CD4-positive, CD25-positive, alpha-beta regulatory T cell (primary cell): ENCODE measurements around the gene HTR6. TPM values are rescaled to one million over a fixed set of nuclear protein-coding genes. Genes with fewer than 3 reads are reported as not detected.
A peak's percentile ranks its signal among the peaks of the same experiment; 100 is the strongest.
"Not testable (repeated sequence)": the region's sequence is repeated elsewhere in the genome, so short reads cannot be mapped to it uniquely, and the experiment has no call there.

ENCODE experiments used
- ATAC-seq, 2 donors: fragments of 150-1000 bp; cut with Tn5 transposase; one replicate each; pipeline ENCODE4 v1.10.0; 2021; ENCODE audit warnings: low read depth in 2 of 2, moderate number of reproducible peaks in 2 of 2, moderate library complexity in 1 of 2
- DNase-seq, 3 donors: peaks; one replicate each; pipeline versions ENCODE4 v3.0.0 to v3.0.0-alpha.2; 2012 to 2022; ENCODE audit warnings: mixed read lengths in 1 of 3
- H3K27ac ChIP-seq: one replicate; pipeline ENCODE4 v1.7.0; 2013; ENCODE audit warnings: mild to moderate bottlenecking, low read length; ENCODE audit not compliant: insufficient read depth, poor library complexity, severe bottlenecking
- H3K27me3 ChIP-seq: one replicate; pipeline ENCODE4 v1.7.0; 2013; ENCODE audit warnings: low read length; ENCODE audit not compliant: control insufficient read depth, insufficient read depth
- H3K36me3 ChIP-seq: one replicate; pipeline ENCODE4 v1.7.0; 2013; ENCODE audit warnings: mild to moderate bottlenecking, low read length, moderate library complexity; ENCODE audit not compliant: control insufficient read depth, insufficient read depth
- H3K4me1 ChIP-seq: 2 replicates; pipeline ENCODE4 v1.7.0; 2013; ENCODE audit warnings: mild to moderate bottlenecking, low read length; ENCODE audit not compliant: insufficient read depth, control insufficient read depth, poor library complexity, severe bottlenecking
- H3K4me3 ChIP-seq: one replicate; pipeline ENCODE4 v1.7.0; 2013; ENCODE audit warnings: low read depth, mild to moderate bottlenecking, low read length, moderate library complexity
- H3K9me3 ChIP-seq, 2 experiments: 1 replicate in 1 of 2; 2 replicates in 1 of 2; pipeline ENCODE4 v1.7.0; 2013; ENCODE audit warnings: low read length in 2 of 2, mild to moderate bottlenecking in 1 of 2, moderate library complexity in 1 of 2; ENCODE audit not compliant: control insufficient read depth in 2 of 2
- H3K27ac Mint-ChIP-seq, 3 donors: one replicate each; pipeline ENCODE4 v1.8.0; 2020 to 2022; ENCODE audit warnings: mild to moderate bottlenecking in 3 of 3, mixed read lengths in 3 of 3, moderate library complexity in 2 of 3
- H3K27me3 Mint-ChIP-seq: one replicate; pipeline ENCODE4 v1.8.0; 2022; ENCODE audit warnings: mild to moderate bottlenecking, mixed read lengths
- H3K36me3 Mint-ChIP-seq: one replicate; pipeline ENCODE4 v1.8.0; 2020; ENCODE audit warnings: mixed read lengths
- H3K4me1 Mint-ChIP-seq, 4 donors: one replicate each; pipeline ENCODE4 v1.8.0; 2020 to 2022; ENCODE audit warnings: mixed read lengths in 4 of 4, mild to moderate bottlenecking in 1 of 4
- H3K4me3 Mint-ChIP-seq, 4 donors: one replicate each; pipeline ENCODE4 v1.8.0; 2020 to 2022; ENCODE audit warnings: mild to moderate bottlenecking in 4 of 4, mixed read lengths in 4 of 4, moderate library complexity in 3 of 4
- H3K9me3 Mint-ChIP-seq, 7 donors: one replicate each; pipeline ENCODE4 v1.8.0; 2020 to 2022; ENCODE audit warnings: mixed read lengths in 7 of 7, mild to moderate bottlenecking in 3 of 7, moderate library complexity in 2 of 7
- polyA plus RNA-seq, 4 donors: library from polyadenylated mRNA; unstranded; fragments of 300-500 nt; fragmentation: Illumina TruSeq; gene quantifications; one replicate each; pipeline ENCODE4 v1.2.3, GENCODE V29; 2021
- total RNA-seq: library from RNA; stranded (reverse); gene quantifications from one replicate; pipeline ENCODE4 v1.2.3, GENCODE V29; 2022

HTR6 gene
- total and polyA plus RNA-seq, 5 donors from 2014 or later, result 0.15 to 0.31 (median 0.19) TPM; not detected in 2

DNA sequence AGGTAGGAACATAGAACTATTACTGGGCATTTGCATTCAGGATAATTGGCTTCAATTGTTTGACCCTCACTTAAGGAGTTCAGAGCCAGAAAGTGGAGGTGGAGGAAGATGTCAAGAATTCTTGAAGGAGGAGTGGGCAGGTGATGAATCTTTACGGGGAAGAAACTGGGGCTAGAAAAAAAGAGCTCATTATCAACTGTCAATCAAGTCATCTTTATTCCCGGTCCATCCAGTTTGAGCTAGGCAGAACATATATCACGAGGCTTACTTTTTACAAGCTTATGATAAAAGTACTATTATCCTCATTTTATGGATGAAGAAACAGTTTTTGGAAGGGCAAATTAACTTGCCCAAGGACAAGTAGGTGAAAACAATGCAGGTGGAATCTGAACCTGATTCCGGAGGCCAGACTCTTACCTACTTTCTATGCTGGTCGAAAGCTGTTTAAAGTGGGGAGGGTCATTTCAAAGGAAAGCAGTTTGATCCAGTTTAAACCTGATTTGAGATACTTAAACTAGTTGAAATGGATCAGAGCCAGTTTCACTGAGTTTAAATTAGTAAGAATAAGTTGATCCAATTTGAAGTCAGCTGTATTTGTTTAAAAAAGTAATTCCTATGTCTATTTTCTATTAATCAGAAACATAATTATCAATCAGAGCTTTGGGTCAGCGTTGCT, 33.8 kb upstream of the HTR6 start:
- H3K9me3 ChIP-seq, result no peaks in the 10 kb centered on the region
- no peak overlapping the region for H3K27ac ChIP-seq
- no peaks in the 10 kb centered on the region for H3K4me1 ChIP-seq
- ATAC-seq, result no peak
- no peaks in the 10 kb centered on the region for H3K27me3 ChIP-seq
- Mint-ChIP-seq H3K36me3 (peaks cover 14% of the 10 kb centered on the region), H3K27ac (peak overlapping the region in 1 of 3 donors; percentile 34), H3K4me1 (peaks cover 0 to 4% (median under 1%) of the 10 kb centered on the region in 4 donors), H3K4me3 (no peak overlapping the region), H3K9me3 (no peaks in the 10 kb centered on the region), H3K27me3 (no peaks in the 10 kb centered on the region)
- no peak overlapping the region for H3K4me3 ChIP-seq
- H3K36me3 ChIP-seq, result peaks cover 31% of the 10 kb centered on the region
- DNase-seq, result no peak

DNA sequence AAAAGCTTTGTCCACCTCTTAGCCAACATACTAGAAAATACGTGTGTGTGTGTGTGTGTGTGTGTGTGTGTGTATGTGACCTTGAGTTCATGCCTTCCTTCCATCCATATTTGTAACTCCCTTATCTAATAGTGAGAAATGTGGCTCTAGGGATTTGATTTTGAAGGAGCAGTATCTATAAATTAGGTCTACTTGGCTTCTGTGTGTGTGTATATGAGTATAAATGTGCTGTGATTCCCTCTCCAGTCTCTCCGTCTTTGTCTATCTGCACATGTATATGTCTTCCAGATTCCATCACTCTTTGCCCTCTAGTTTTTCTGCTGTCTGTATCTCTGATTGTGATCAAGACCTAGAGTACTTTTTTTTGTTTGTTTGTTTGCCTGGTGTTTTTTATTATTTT, 32.5 kb upstream of the HTR6 start:
- Mint-ChIP-seq H3K27me3 (no peaks in the 10 kb centered on the region), H3K4me3 (no peak overlapping the region), H3K27ac (no peak overlapping the region), H3K9me3 (no peaks in the 10 kb centered on the region), H3K36me3 (peaks cover 6% of the 10 kb centered on the region), H3K4me1 (peaks cover 0 to 4% (median under 1%) of the 10 kb centered on the region in 4 donors)
- ATAC-seq (no peak), DNase-seq (no peak)
- Histone ChIP-seq H3K9me3 (no peaks in the 10 kb centered on the region), H3K36me3 (peaks cover 18% of the 10 kb centered on the region), H3K4me3 (no peak overlapping the region), H3K27ac (no peak overlapping the region), H3K4me1 (no peaks in the 10 kb centered on the region), H3K27me3 (no peaks in the 10 kb centered on the region)

DNA sequence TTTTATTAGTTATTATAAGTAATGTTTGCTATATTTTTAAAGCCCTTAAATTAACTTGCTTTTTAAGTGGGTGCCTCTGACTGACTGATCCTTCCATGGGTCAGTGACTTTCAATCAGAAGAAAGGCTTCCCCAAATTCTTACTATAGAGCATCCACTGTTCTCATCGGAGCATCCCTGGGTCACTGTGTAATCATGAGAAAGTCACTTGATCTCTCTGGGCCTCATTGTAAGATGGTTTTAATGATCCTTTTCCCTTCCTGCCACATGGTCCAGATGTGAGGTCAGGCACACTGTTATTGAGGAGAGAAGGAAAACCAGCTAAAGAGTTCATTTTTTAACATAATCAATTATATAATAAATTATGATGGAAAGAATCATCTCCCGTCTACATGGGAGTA, 31.6 kb upstream of the HTR6 start:
- no peaks in the 10 kb centered on the region for H3K9me3 Mint-ChIP-seq
- ATAC-seq, result no peak
- no peaks in the 10 kb centered on the region for H3K27me3 Mint-ChIP-seq
- peaks cover 6% of the 10 kb centered on the region for H3K36me3 Mint-ChIP-seq
- Histone ChIP-seq H3K4me3 (no peak overlapping the region), H3K9me3 (no peaks in the 10 kb centered on the region), H3K4me1 (no peaks in the 10 kb centered on the region), H3K27me3 (no peaks in the 10 kb centered on the region), H3K36me3 (peaks cover 9% of the 10 kb centered on the region), H3K27ac (no peak overlapping the region)
- no peak overlapping the region for H3K4me3 Mint-ChIP-seq
- DNase-seq, result no peak
- H3K27ac Mint-ChIP-seq, result no peak overlapping the region
- H3K4me1 Mint-ChIP-seq, result peaks cover 0 to 4% (median under 1%) of the 10 kb centered on the region in 4 donors

DNA sequence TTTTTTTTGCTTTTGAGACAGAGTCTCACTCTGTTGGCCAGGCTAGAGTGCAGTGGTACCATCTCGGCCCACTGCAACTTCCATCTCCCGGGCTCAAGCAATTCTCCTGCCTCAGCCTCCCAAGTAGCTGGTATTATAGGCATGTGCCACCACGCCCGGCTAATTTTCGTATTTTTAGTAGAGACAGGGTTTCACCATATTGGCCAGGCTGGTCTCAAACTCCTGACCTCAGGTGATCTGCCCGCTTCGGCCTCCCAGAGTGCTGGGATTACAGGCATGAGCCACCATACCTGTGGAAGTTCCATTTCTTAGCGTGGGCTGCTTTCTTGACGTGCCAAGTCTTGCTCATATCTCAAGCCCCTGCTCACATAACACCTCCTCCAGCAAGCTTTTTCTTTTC, 29.6 kb upstream of the HTR6 start:
- not testable (repeated sequence) for H3K4me3 Mint-ChIP-seq, H3K27me3 ChIP-seq, H3K36me3 ChIP-seq, H3K4me1 ChIP-seq, H3K4me1 Mint-ChIP-seq, DNase-seq, H3K27ac ChIP-seq, H3K27ac Mint-ChIP-seq, ATAC-seq, H3K9me3 Mint-ChIP-seq, H3K36me3 Mint-ChIP-seq, H3K4me3 ChIP-seq, H3K27me3 Mint-ChIP-seq, H3K9me3 ChIP-seq

DNA sequence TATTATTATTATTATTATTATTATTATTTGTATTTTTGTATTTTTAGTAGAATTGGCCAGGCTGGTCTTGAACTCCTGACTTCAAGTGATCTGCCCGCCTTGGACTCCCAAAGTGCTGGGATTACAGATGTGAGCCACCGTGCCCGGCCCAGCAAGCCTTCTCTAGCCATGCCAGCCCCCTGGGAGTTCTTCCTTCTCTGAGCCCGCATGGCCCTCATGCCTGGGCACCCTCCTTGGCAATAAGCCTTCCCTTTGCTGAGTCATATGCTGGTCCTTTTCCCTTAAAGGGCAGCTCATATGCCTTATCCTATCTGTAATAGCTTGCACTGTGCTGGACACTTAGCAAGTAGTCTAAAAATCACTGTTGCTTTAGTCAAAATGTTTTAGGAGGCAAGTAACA, 29.0 kb upstream of the HTR6 start:
- Mint-ChIP-seq H3K4me1 (peaks cover 0 to 4% (median under 1%) of the 10 kb centered on the region in 4 donors), H3K27ac (no peak overlapping the region), H3K4me3 (no peak overlapping the region), H3K36me3 (peaks cover 6% of the 10 kb centered on the region), H3K9me3 (no peaks in the 10 kb centered on the region), H3K27me3 (peaks cover 10% of the 10 kb centered on the region)
- Histone ChIP-seq H3K9me3 (no peaks in the 10 kb centered on the region), H3K36me3 (no peaks in the 10 kb centered on the region), H3K27me3 (no peaks in the 10 kb centered on the region), H3K27ac (no peak overlapping the region), H3K4me3 (no peak overlapping the region), H3K4me1 (no peaks in the 10 kb centered on the region)
- ATAC-seq (no peak), DNase-seq (no peak)

DNA sequence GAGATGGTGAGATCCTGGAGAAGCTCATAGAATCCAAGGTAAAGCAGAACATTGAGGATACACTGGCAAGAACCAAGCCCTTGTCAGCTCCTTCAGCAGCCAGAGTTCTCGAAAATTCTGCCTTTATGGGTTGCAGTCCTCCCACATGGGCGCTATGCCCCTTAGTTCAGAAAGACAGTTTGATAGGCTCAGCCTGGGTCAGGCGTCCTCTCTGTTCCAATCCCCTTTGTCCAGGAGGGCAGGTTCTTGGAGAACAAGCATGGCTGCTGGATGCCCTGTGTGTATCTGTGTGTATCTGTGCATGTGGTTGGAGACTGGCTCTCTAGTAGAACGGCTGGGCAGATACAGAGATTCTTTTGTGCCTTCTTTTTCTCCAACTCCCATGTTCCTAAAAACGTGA, 28.6 kb upstream of the HTR6 start:
- Mint-ChIP-seq H3K4me1 (peaks cover 0 to 4% (median 0%) of the 10 kb centered on the region in 4 donors), H3K27ac (no peak overlapping the region), H3K4me3 (no peak overlapping the region), H3K36me3 (peaks cover 6% of the 10 kb centered on the region), H3K27me3 (peaks cover 10% of the 10 kb centered on the region), H3K9me3 (no peaks in the 10 kb centered on the region)
- no peaks in the 10 kb centered on the region for H3K4me1 ChIP-seq
- no peak overlapping the region for H3K4me3 ChIP-seq
- no peaks in the 10 kb centered on the region for H3K9me3 ChIP-seq
- no peaks in the 10 kb centered on the region for H3K36me3 ChIP-seq
- H3K27ac ChIP-seq, result no peak overlapping the region
- ATAC-seq (no peak), DNase-seq (no peak)
- no peaks in the 10 kb centered on the region for H3K27me3 ChIP-seq

DNA sequence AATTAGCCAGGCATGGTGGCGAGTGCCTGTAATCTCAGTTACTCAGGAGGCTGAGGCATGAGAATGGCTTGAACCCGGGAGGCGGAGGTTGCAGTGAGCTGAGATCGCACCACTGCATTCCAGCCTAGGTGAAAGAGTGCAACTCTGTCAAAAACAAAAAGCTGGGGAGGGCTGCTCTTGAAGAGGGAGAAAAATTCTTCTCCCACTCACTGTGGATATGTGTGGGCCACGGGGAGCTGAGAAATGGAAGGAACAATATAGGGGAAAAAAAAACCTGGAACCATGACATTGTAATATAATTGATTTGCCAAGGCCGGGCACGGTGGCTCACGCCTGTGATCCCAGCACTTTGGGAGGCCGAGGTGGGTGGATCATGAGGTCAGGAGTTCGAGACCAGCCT, 27.9 kb upstream of the HTR6 start:
- H3K4me3 Mint-ChIP-seq, H3K9me3 Mint-ChIP-seq, H3K9me3 ChIP-seq, ATAC-seq, H3K4me1 ChIP-seq, H3K27me3 ChIP-seq, H3K36me3 Mint-ChIP-seq, H3K36me3 ChIP-seq, H3K27ac ChIP-seq, H3K27ac Mint-ChIP-seq, H3K4me1 Mint-ChIP-seq, DNase-seq, H3K4me3 ChIP-seq: not testable (repeated sequence)
- peaks cover 16% of the 10 kb centered on the region for H3K27me3 Mint-ChIP-seq

DNA sequence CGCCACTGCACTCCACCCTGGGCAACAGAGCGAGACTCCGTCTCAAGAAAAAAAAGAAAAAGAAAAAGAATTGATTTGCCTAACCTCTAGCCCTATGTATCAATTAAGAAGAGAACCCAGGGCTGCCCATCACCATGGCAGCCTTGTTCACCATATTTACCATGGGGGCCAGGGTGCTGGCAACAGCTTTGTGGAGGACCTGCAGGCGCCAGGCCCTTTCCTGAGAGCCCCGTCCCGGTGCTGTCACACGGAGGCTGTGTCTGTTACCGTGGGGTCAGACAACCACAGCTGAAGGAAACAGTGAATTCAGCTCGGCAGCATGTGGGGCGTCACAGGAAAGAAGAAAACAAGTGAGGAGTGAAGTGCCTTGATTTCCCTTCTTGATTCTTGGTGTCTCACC, 27.1 kb upstream of the HTR6 start:
- no peak for DNase-seq
- ATAC-seq, result no peak
- peaks cover 6% of the 10 kb centered on the region for H3K27me3 ChIP-seq
- H3K4me3 Mint-ChIP-seq, result no peak overlapping the region
- H3K36me3 ChIP-seq, result no peaks in the 10 kb centered on the region
- H3K27ac Mint-ChIP-seq, result no peak overlapping the region
- peaks cover 22% of the 10 kb centered on the region for H3K27me3 Mint-ChIP-seq
- no peak overlapping the region for H3K27ac ChIP-seq
- no peaks in the 10 kb centered on the region for H3K9me3 Mint-ChIP-seq
- H3K9me3 ChIP-seq, result no peaks in the 10 kb centered on the region
- H3K36me3 Mint-ChIP-seq, result peaks cover 6% of the 10 kb centered on the region
- H3K4me1 Mint-ChIP-seq, result peaks cover 0 to 4% (median 0%) of the 10 kb centered on the region in 4 donors
- no peak overlapping the region for H3K4me3 ChIP-seq
- H3K4me1 ChIP-seq, result no peaks in the 10 kb centered on the region
